Peyer's patch (tissue), 4 donors: Measurements from ENCODE around the gene MGAT4C. TPM values are rescaled to one million over a fixed set of nuclear protein-coding genes. Genes with fewer than 3 reads are reported as not detected.

Experiments used
- DNase-seq, 3 donors: peaks; one replicate each; pipeline ENCODE4 v3.0.0-alpha.2; 2017 to 2019
- H3K27ac ChIP-seq, 4 donors: fragments of 200-600 bp; sonication (generic); one replicate each; pipeline ENCODE4 v1.5.1; 2016 to 2019
- H3K27me3 ChIP-seq, 2 donors: fragments of 200-600 bp; sonication (generic); one replicate each; pipeline ENCODE4 v1.5.1; 2019
- H3K36me3 ChIP-seq, 3 donors: fragments of 200-600 bp; sonication (generic); one replicate each; pipeline ENCODE4 v1.5.1; 2016 to 2019
- H3K4me1 ChIP-seq, 4 donors: fragments of 200-600 bp; sonication (generic); one replicate each; pipeline ENCODE4 v1.5.1; 2016 to 2019
- H3K4me3 ChIP-seq, 4 donors: fragments of 200-600 bp; sonication (generic); 1 replicate in 3 of 4; 2 replicates in 1 of 4; pipeline ENCODE4 v1.5.1; 2016 to 2019; ENCODE audit warnings: mild to moderate bottlenecking in 1 of 4
- H3K9me3 ChIP-seq, 4 donors: fragments of 200-600 bp; sonication (generic); one replicate each; pipeline ENCODE4 v1.5.1; 2016 to 2019; ENCODE audit warnings: mild to moderate bottlenecking in 1 of 4
- CTCF ChIP-seq, 6 experiments: fragments of 450-650 bp in 4 of 6; fragments of 200-600 bp in 2 of 6; sonication (generic) in 1 of 6; IDR thresholded peaks; one replicate each; pipeline ENCODE4 v1.5.1; 2017 to 2019; ENCODE audit warnings: antibody characterized with exemption in 6 of 6, mild to moderate bottlenecking in 3 of 6, moderate library complexity in 1 of 6
- POLR2A ChIP-seq, 2 donors: fragments of 450-650 bp; IDR thresholded peaks; one replicate each; pipeline ENCODE4 v1.5.1; 2017; ENCODE audit warnings: antibody characterized with exemption in 2 of 2, mild to moderate bottlenecking in 2 of 2, moderate library complexity in 2 of 2
- total RNA-seq, 4 donors: library from RNA; depleted of rRNA; stranded (reverse); fragments of >200 nt; gene quantifications; one replicate each; pipeline ENCODE4 v1.1.0, GENCODE V29; 2016

Gene MGAT4C
- total RNA-seq, 4 donors from 2014 or later, result under 0.01 to 2.5 (median 0.22) TPM

- Histone ChIP-seq H3K4me1 (no peaks in the 10 kb centered on the region), H3K4me3 (no peak overlapping the region), H3K27me3 (no peaks in the 10 kb centered on the region), H3K36me3 (no peaks in the 10 kb centered on the region), H3K9me3 (no peaks in the 10 kb centered on the region), H3K27ac (no peak overlapping the region)
- TF ChIP-seq POLR2A (IDR thresholded peaks at IDR 0.05) (no peak), CTCF (IDR thresholded peaks at IDR 0.05) (no peak)
- DNase-seq, result no peak
Measured at GRCh38 chr12:86174188-86174587, 82.0 kb downstream of the MGAT4C start.

GRCh38 chr12:86172913-86173443 lies 83.2 kb downstream of the MGAT4C start:
- no peak overlapping the region for H3K27ac ChIP-seq
- no peaks in the 10 kb centered on the region for H3K4me1 ChIP-seq
- H3K27me3 ChIP-seq, result no peaks in the 10 kb centered on the region
- DNase-seq, result no peak
- no peaks in the 10 kb centered on the region for H3K36me3 ChIP-seq
- no peak overlapping the region for H3K4me3 ChIP-seq
- H3K9me3 ChIP-seq, result no peaks in the 10 kb centered on the region
- TF ChIP-seq POLR2A (IDR thresholded peaks at IDR 0.05) (no peak), CTCF (IDR thresholded peaks at IDR 0.05) (no peak)

- H3K4me3 ChIP-seq, result no peak overlapping the region
- TF ChIP-seq POLR2A (IDR thresholded peaks at IDR 0.05), result no peak
- TF ChIP-seq CTCF (IDR thresholded peaks at IDR 0.05), result no peak
- H3K36me3 ChIP-seq, result no peaks in the 10 kb centered on the region
- no peaks in the 10 kb centered on the region for H3K27me3 ChIP-seq
- no peaks in the 10 kb centered on the region for H3K9me3 ChIP-seq
- no peak for DNase-seq
- H3K4me1 ChIP-seq, result no peaks in the 10 kb centered on the region
- H3K27ac ChIP-seq, result no peak overlapping the region
Measured at GRCh38 chr12:86170051-86170450, 86.1 kb downstream of the MGAT4C start.

- Histone ChIP-seq H3K4me3 (no peak overlapping the region), H3K4me1 (no peaks in the 10 kb centered on the region), H3K36me3 (no peaks in the 10 kb centered on the region), H3K9me3 (no peaks in the 10 kb centered on the region), H3K27me3 (no peaks in the 10 kb centered on the region), H3K27ac (no peak overlapping the region)
- DNase-seq, result no peak
- TF ChIP-seq POLR2A (IDR thresholded peaks at IDR 0.05) (no peak), CTCF (IDR thresholded peaks at IDR 0.05) (no peak)
Measured at GRCh38 chr12:86158956-86159355, 97.2 kb downstream of the MGAT4C start.

DNA sequence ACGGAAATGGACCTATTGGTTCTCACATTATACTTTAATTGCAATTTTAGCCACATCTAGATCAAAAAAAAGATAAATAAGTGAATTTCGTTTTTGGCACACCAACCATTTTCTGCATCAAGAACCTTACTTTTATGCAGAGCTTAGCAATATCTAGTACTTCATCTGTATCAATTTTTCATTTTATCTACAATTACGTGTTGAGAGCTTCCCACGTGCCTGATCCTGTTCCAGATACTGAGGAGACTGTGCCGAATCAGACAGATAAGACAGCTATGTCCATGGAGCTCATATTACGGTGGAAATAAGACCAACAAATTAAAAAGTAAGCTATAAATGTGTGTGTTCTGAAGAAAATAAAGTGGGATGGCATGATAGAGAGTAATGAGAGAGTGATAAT lies 101.6 kb downstream of the MGAT4C start:
- Histone ChIP-seq H3K9me3 (no peaks in the 10 kb centered on the region), H3K4me3 (no peak overlapping the region), H3K27ac (no peak overlapping the region), H3K27me3 (no peaks in the 10 kb centered on the region), H3K4me1 (no peaks in the 10 kb centered on the region), H3K36me3 (no peaks in the 10 kb centered on the region)
- TF ChIP-seq CTCF (IDR thresholded peaks at IDR 0.05) (no peak), POLR2A (IDR thresholded peaks at IDR 0.05) (no peak)
- DNase-seq, result no peak

DNA sequence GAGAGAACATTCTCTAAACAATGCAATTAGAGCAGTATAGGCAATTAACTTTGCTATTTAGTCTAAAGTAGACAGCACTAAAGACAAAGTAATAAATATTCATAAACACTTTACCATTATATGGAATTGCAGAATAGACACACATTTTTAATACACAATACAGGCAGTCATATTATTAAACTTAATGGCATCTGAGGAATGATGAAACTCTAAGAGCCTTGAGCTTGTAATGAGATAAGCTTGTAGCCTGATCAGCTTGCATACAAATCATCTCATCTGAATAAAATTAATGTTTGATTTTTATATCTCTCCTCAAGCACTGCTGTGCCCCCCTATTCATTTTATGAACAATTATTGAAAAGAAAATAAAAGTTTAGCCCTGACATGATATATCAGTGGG lies 107.6 kb downstream of the MGAT4C start:
- no peaks in the 10 kb centered on the region for H3K9me3 ChIP-seq
- H3K4me3 ChIP-seq, result no peak overlapping the region
- no peaks in the 10 kb centered on the region for H3K36me3 ChIP-seq
- no peaks in the 10 kb centered on the region for H3K27me3 ChIP-seq
- no peak for DNase-seq
- H3K4me1 ChIP-seq, result no peaks in the 10 kb centered on the region
- TF ChIP-seq CTCF (IDR thresholded peaks at IDR 0.05) (no peak), POLR2A (IDR thresholded peaks at IDR 0.05) (no peak)
- H3K27ac ChIP-seq, result no peak overlapping the region
